Measurements from ENCODE around the gene LSAMP. TPM values are rescaled to one million over a fixed set of nuclear protein-coding genes. Genes with fewer than 3 reads are reported as not detected.

Gene LSAMP
- polyA plus RNA-seq, 3 donors = not detected

DNA sequence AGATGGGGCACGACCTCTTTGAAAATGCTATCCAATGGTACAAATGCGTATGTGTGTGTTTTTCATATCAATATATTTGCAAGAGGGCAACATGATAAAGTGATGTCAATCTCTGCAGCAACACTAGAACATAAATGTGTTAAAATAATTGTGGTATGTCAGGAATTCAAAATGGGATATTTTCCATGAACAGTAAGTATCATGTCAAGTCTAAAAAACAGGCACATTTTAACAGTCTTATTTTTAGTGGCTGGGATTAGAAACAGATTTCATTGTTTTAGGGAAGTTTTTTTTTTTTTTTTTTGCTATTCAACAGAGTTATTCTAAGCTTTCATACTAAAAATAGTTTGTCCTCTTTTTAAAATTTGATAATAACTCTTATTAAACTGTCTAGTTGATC, 612.2 kb downstream of the LSAMP start:
- peaks cover 0 to 4% (median 0%) of the 10 kb centered on the region in 3 donors for H3K27me3 Mint-ChIP-seq (ENCODE audit: low read depth in 3 of 3)
- Histone ChIP-seq H3K27ac (ENCODE audit: low read depth in 1 of 2, low read length in 2 of 2) (no peak overlapping the region), H3K4me2 (replicated peaks; ENCODE audit: extremely low read depth, low read length, poor library complexity, severe bottlenecking) (no peak overlapping the region), H3K4me3 (replicated peaks in 1 of 3; ENCODE audit: low read depth in 2 of 3, low read length in 3 of 3) (no peak overlapping the region), H3K36me3 (replicated peaks in 1 of 2; ENCODE audit: control insufficient read depth in 1 of 2, insufficient read depth in 2 of 2, low read length in 2 of 2) (no peaks in the 10 kb centered on the region), H3K9ac (ENCODE audit: insufficient read depth, low read length, poor library complexity, severe bottlenecking) (no peak overlapping the region), H3K79me2 (ENCODE audit: insufficient read depth, low read length) (no peaks in the 10 kb centered on the region), H3K9me3 (replicated peaks in 1 of 2; ENCODE audit: control insufficient read depth in 1 of 2, insufficient read depth in 1 of 2, low read length in 2 of 2) (no peaks in the 10 kb centered on the region), H2AFZ (ENCODE audit: insufficient read depth, low read depth, low read length, poor library complexity, severe bottlenecking) (no peak overlapping the region), H3K4me1 (ENCODE audit: control insufficient read depth in 1 of 2, insufficient read depth in 2 of 2, low read length in 2 of 2) (no peaks in the 10 kb centered on the region), H3K27me3 (ENCODE audit: control insufficient read depth in 2 of 2, insufficient read depth in 2 of 2, low read length in 2 of 2) (no peaks in the 10 kb centered on the region), H4K20me1 (ENCODE audit: insufficient read depth, low read length) (no peaks in the 10 kb centered on the region)
- no CpG with 5 or more reads among the region's 2 CpGs for WGBS (ENCODE audit: insufficient coverage)
- TF ChIP-seq, protein P1, sequence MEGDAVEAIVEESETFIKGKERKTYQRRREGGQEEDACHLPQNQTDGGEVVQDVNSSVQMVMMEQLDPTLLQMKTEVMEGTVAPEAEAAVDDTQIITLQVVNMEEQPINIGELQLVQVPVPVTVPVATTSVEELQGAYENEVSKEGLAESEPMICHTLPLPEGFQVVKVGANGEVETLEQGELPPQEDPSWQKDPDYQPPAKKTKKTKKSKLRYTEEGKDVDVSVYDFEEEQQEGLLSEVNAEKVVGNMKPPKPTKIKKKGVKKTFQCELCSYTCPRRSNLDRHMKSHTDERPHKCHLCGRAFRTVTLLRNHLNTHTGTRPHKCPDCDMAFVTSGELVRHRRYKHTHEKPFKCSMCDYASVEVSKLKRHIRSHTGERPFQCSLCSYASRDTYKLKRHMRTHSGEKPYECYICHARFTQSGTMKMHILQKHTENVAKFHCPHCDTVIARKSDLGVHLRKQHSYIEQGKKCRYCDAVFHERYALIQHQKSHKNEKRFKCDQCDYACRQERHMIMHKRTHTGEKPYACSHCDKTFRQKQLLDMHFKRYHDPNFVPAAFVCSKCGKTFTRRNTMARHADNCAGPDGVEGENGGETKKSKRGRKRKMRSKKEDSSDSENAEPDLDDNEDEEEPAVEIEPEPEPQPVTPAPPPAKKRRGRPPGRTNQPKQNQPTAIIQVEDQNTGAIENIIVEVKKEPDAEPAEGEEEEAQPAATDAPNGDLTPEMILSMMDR (IDR thresholded peaks at IDR 0.05) = no peak
- H3K27ac Mint-ChIP-seq = no peak overlapping the region
- DNase-seq = no peak
- H3K36me3 Mint-ChIP-seq = no peaks in the 10 kb centered on the region
- no peak overlapping the region for H3K4me3 Mint-ChIP-seq
- peaks cover 0 to 3% (median 0%) of the 10 kb centered on the region in 7 donors for H3K9me3 Mint-ChIP-seq
- no peaks in the 10 kb centered on the region for H3K4me1 Mint-ChIP-seq
- intact Hi-C loops (cut with micrococcal nuclease) = no loop called here

- no peak overlapping the region for H3K4me3 Mint-ChIP-seq
- H3K27ac ChIP-seq (ENCODE audit: low read depth in 1 of 2, low read length in 2 of 2) = no peak overlapping the region
These were observed 613.0 kb downstream of the LSAMP start for GRCh38 chr3:115832265-115832664.

More at GRCh38 chr3:115832265-115832664, 613.0 kb downstream of the LSAMP start:
- Mint-ChIP-seq H3K27ac (no peak overlapping the region), H3K36me3 (no peaks in the 10 kb centered on the region), H3K27me3 (ENCODE audit: low read depth in 3 of 3) (peaks cover 0 to 2% (median 0%) of the 10 kb centered on the region in 3 donors), H3K9me3 (no peaks in the 10 kb centered on the region), H3K4me1 (no peaks in the 10 kb centered on the region)
- Histone ChIP-seq H3K9ac (ENCODE audit: insufficient read depth, low read length, poor library complexity, severe bottlenecking) (no peak overlapping the region), H3K4me3 (replicated peaks in 1 of 3; ENCODE audit: low read depth in 2 of 3, low read length in 3 of 3) (no peak overlapping the region), H3K9me3 (replicated peaks in 1 of 2; ENCODE audit: control insufficient read depth in 1 of 2, insufficient read depth in 1 of 2, low read length in 2 of 2) (no peaks in the 10 kb centered on the region), H3K27me3 (ENCODE audit: control insufficient read depth in 2 of 2, insufficient read depth in 2 of 2, low read length in 2 of 2) (no peaks in the 10 kb centered on the region), H3K36me3 (replicated peaks in 1 of 2; ENCODE audit: control insufficient read depth in 1 of 2, insufficient read depth in 2 of 2, low read length in 2 of 2) (no peaks in the 10 kb centered on the region), H2AFZ (ENCODE audit: insufficient read depth, low read depth, low read length, poor library complexity, severe bottlenecking) (no peak overlapping the region), H3K4me1 (ENCODE audit: control insufficient read depth in 1 of 2, insufficient read depth in 2 of 2, low read length in 2 of 2) (no peaks in the 10 kb centered on the region), H4K20me1 (ENCODE audit: insufficient read depth, low read length) (no peaks in the 10 kb centered on the region), H3K4me2 (replicated peaks; ENCODE audit: extremely low read depth, low read length, poor library complexity, severe bottlenecking) (no peak overlapping the region), H3K79me2 (ENCODE audit: insufficient read depth, low read length) (no peaks in the 10 kb centered on the region)
- no peak for DNase-seq
- WGBS (ENCODE audit: insufficient coverage) = no CpG with 5 or more reads among the region's 3 CpGs
- intact Hi-C loops (cut with micrococcal nuclease) = no loop called here
- TF ChIP-seq, protein P1 (IDR thresholded peaks at IDR 0.05) = no peak
